Sigmoid colon (tissue), 7 donors: ENCODE measurements around the gene SNX32. TPM values are rescaled to one million over a fixed set of nuclear protein-coding genes. Genes with fewer than 3 reads are reported as not detected.

Experiments used
- DNase-seq: peaks from one replicate; pipeline ENCODE4 v3.0.0-alpha.2; 2019
- H3K27ac ChIP-seq, 4 donors: fragments of 200-600 bp; sonication (generic); one replicate each; pipeline ENCODE4 v1.5.1; 2016 to 2019; ENCODE audit warnings: mild to moderate bottlenecking in 1 of 4
- H3K27me3 ChIP-seq, 3 donors: fragments of 200-600 bp; sonication (generic); one replicate each; pipeline ENCODE4 v1.5.1; 2019; ENCODE audit warnings: mild to moderate bottlenecking in 1 of 3
- H3K36me3 ChIP-seq, 4 donors: fragments of 200-600 bp; sonication (generic); one replicate each; pipeline ENCODE4 v1.5.1; 2016 to 2019
- H3K4me1 ChIP-seq, 4 donors: fragments of 200-600 bp; sonication (generic); one replicate each; pipeline ENCODE4 v1.5.1; 2017 to 2019
- H3K4me3 ChIP-seq, 4 donors: fragments of 200-600 bp; sonication (generic); one replicate each; pipeline ENCODE4 v1.5.1; 2017 to 2019; ENCODE audit warnings: mild to moderate bottlenecking in 2 of 4, moderate library complexity in 1 of 4
- H3K9me3 ChIP-seq, 4 donors: fragments of 200-600 bp in 3 of 4; sonication (generic) in 3 of 4; one replicate each; pipeline versions ENCODE4 v1.5.1 to v1.6.1; 2013 to 2019
- CTCF ChIP-seq, 4 experiments: fragments of 450-650 bp in 3 of 4; fragments of 200-600 bp in 1 of 4; IDR thresholded peaks; one replicate each; pipeline ENCODE4 v1.5.1; 2016 to 2019; ENCODE audit warnings: antibody characterized with exemption in 4 of 4, mild to moderate bottlenecking in 3 of 4, moderate library complexity in 2 of 4
- EP300 ChIP-seq, 4 donors: sonication (generic); formaldehyde crosslinking; IDR thresholded peaks; one replicate each; pipeline ENCODE4 v1.6.1; 2017; ENCODE audit warnings: antibody characterized with exemption in 4 of 4
- POLR2A ChIP-seq, 2 donors: fragments of 450-650 bp; IDR thresholded peaks; one replicate each; pipeline ENCODE4 v1.6.1; 2016; ENCODE audit warnings: antibody characterized with exemption in 2 of 2, mild to moderate bottlenecking in 2 of 2, moderate library complexity in 2 of 2
- POLR2AphosphoS5 ChIP-seq, 4 donors: sonication (generic); formaldehyde crosslinking; IDR thresholded peaks; one replicate each; pipeline ENCODE4 v1.6.1; 2017; ENCODE audit warnings: antibody characterized with exemption in 4 of 4
- WGBS, 2 donors: extraction: QIAGEN DNeasy Blood & Tissue Kit; methylation state at CpG; one replicate each; pipeline ENCODE4 v1.1.7; 2013; 5-methylcytosine and 5-hydroxymethylcytosine counted together
- intact Hi-C: fragments of 100-400 bp; cut with DNase I; formaldehyde crosslinking; loops from one replicate; pipeline ENCODE4 v1.15.1; 2023
- polyA plus RNA-seq, 3 donors: library from polyadenylated mRNA; stranded (reverse); fragments of 200-250 nt; gene quantifications; one replicate each; pipeline ENCODE4 v1.2.3, GENCODE V29; 2013
- total RNA-seq, 4 donors: library from RNA; depleted of rRNA; stranded (reverse); fragments of >200 nt; gene quantifications; one replicate each; pipeline ENCODE4 v1.1.0, GENCODE V29; 2016
- donor health status: healthy with polysubstance abuse.
- donor health status: Bipolar disorder and iron deficiency.
- donor health status: healthy.

SNX32 gene
- total and polyA plus RNA-seq, 7 donors, result 0.27 to 1.5 (median 0.70) TPM; not detected in 1

- Histone ChIP-seq H3K4me1 (peaks cover 0 to 48% (median 40%) of the 10 kb centered on the region in 4 donors), H3K27ac (peak overlapping the region in 1 of 4 donors; percentile 52), H3K27me3 (no peaks in the 10 kb centered on the region), H3K4me3 (no peak overlapping the region), H3K36me3 (peaks cover 4 to 45% (median 15%) of the 10 kb centered on the region in 4 donors), H3K9me3 (no peaks in the 10 kb centered on the region)
- 81 to 90% methylated on average over 12 of the region's 12 CpGs for WGBS, 2 donors
- no peak for DNase-seq
- intact Hi-C loops, result loop anchor here (5.0 kb wide), 1 partner anchor 116 kb away; the partner anchor contains the start of genes BANF1 and EIF1AD
- no peak for TF ChIP-seq CTCF (IDR thresholded peaks at IDR 0.05)
- TF ChIP-seq POLR2A (IDR thresholded peaks at IDR 0.05), result no peak
- no peak for TF ChIP-seq POLR2AphosphoS5 (IDR thresholded peaks at IDR 0.05)
- TF ChIP-seq EP300 (IDR thresholded peaks at IDR 0.05), result no peak
These were observed 52.2 kb downstream of the SNX32 start for GRCh38 chr11:65885808-65886536.

- Histone ChIP-seq H3K9me3 (no peaks in the 10 kb centered on the region), H3K27ac (peak overlapping the region; percentile 95 to 98 (median 97)), H3K4me3 (peak overlapping the region in 3 of 4 donors; percentile 60 to 75 (median 65)), H3K27me3 (no peaks in the 10 kb centered on the region), H3K4me1 (peaks cover 0 to 59% (median 50%) of the 10 kb centered on the region in 4 donors), H3K36me3 (peaks cover 4 to 41% (median 15%) of the 10 kb centered on the region in 4 donors)
- intact Hi-C loops, result loop anchor here (5.0 kb wide), 1 partner anchor 115 kb away; the partner anchor contains the start of genes BANF1 and EIF1AD
- 80 to 83% methylated on average over 14 of the region's 14 CpGs for WGBS, 2 donors
- DNase-seq, result no peak
- TF ChIP-seq CTCF (IDR thresholded peaks at IDR 0.05), result no peak
- TF ChIP-seq POLR2A (IDR thresholded peaks at IDR 0.05), result no peak
- no peak for TF ChIP-seq EP300 (IDR thresholded peaks at IDR 0.05)
These were observed 53.3 kb downstream of the SNX32 start for GRCh38 chr11:65886826-65887722.

- H3K27me3 ChIP-seq, result no peaks in the 10 kb centered on the region
- DNase-seq, result no peak
These were observed 54.0 kb downstream of the SNX32 start for GRCh38 chr11:65887723-65888162.

More at GRCh38 chr11:65887723-65888162, 54.0 kb downstream of the SNX32 start:
- no peaks in the 10 kb centered on the region for H3K9me3 ChIP-seq
- TF ChIP-seq EP300 (IDR thresholded peaks at IDR 0.05), result no peak
- TF ChIP-seq CTCF (IDR thresholded peaks at IDR 0.05), result no peak
- no peak for TF ChIP-seq POLR2AphosphoS5 (IDR thresholded peaks at IDR 0.05)
- TF ChIP-seq POLR2A (IDR thresholded peaks at IDR 0.05), result no peak
- peak overlapping the region; percentile 95 to 98 (median 97) for H3K27ac ChIP-seq
- H3K36me3 ChIP-seq, result peaks cover 4 to 35% (median 12%) of the 10 kb centered on the region in 4 donors
- 3 to 7% methylated on average over 23 of the region's 23 CpGs for WGBS, 2 donors
- intact Hi-C loops, result loop anchor here (1.0 to 5.0 kb wide), 3 partner anchors 29 to 115 kb away; partner anchors contain the start of genes BANF1, CFL1, EIF1AD and SART1
- peaks cover 0 to 66% (median 57%) of the 10 kb centered on the region in 4 donors for H3K4me1 ChIP-seq
- peak overlapping the region; percentile 53 to 75 (median 62) for H3K4me3 ChIP-seq
